Measurements from ENCODE around the gene RIMBP2.

The RIMBP2 gene

DNA sequence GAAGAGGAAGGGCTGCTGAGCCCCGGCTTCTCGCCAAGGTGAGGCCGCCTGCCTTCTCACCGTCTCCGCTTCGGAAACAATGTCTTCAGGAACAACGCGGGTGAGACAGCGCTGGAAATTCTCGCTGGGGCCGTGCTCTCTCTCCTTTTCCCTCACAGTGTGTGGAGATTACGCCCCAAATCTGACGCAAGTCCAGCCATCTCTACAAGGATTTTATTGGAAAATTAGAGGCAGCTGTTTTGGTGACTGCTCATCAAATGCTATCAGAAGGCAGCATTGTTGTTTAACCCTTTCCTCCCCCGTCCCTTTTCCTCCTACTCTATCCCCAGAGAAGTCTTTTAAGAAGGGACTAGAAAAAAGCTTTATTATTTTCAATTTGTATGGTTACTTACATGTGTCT is 324.9 kb downstream of the RIMBP2 start:
- no peak for DNase-seq

DNA sequence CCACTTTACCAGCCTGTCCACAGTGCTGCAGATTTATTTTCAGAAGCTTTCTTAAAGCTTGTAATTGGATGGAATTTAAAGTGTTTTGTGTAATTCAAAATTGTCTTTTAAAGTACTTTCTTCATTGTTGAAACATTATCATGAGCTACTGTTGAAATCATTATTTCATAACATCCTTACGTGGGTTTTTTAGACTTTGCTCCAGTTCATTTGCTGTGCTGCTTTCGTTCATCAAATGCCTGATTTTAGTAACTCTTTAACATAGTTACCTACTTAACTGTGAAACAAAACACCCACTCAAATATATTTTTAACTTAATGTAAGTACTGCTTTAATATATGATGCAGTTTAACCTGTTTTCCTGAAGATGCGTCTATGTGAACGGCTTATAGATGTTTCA is 330.9 kb downstream of the RIMBP2 start:
- DNase-seq = no peak

- DNase-seq = no peak
These were observed 331.9 kb downstream of the RIMBP2 start for GRCh38 chr12:130384234-130384633.

DNA sequence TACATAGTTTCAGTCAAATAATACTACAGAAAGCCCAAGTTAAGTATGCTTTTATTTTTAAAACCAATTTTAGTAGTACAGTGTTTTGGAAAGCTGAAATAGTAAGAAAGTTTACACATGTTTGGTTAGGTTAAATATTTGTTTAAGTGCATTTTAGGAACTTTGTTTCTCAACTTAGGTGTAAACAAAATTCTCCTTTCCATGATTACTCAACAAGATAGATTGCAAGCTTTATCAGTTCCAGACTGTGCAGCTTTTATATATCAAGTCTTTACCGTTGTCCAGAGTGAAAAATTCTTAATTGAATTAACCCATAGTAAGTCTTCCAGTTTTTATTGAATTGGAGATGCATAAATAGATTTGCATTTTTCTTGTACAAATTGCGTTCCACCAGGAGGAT is 333.3 kb downstream of the RIMBP2 start:
- DNase-seq = no peak

DNA sequence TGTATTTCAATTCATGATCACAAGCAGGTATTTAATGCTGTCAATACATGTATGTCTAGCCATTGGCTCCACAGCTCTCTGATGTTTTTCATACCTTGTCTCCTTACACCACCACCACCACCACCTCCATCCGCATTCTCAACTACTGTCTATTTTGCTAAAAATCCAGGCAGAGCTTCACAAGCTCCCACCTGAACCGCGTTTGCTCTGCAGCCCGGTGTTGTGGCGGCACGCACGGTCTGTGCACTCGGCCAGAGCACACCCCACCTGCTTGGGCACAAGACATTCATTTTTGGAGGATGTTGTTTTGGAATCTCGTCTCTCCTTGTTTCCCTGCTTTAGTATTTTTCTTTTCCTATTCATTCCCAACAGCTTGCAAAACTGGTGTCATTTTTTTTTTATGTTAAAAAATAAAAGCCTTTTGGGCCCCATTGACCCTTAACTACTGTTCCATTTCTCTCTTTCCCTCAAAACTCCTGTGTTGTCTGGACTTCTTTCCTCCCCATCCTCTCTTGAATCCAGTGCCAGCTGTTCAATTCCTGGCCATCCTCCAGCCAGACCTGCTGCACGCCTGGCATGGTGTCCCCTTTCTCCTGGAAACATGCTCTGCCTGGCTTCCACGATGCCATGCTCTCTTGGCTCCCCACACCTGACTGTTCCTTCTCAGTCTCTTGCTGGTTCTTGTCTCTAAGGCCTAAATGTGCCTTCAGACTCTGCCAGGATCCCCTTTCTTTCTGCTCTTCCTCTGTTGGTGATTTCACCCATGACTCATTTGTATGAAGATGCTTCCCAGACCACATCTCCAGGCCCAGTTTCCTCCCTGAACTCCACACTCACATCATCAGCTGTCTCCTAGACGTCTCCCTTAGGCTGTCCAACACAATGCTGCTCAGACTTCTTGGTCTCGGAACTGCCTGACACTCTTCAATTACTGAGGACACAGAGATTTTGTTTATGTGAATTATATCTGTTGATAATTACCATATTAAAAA is 340.5 kb downstream of the RIMBP2 start:
- DNase-seq = no peak

DNA sequence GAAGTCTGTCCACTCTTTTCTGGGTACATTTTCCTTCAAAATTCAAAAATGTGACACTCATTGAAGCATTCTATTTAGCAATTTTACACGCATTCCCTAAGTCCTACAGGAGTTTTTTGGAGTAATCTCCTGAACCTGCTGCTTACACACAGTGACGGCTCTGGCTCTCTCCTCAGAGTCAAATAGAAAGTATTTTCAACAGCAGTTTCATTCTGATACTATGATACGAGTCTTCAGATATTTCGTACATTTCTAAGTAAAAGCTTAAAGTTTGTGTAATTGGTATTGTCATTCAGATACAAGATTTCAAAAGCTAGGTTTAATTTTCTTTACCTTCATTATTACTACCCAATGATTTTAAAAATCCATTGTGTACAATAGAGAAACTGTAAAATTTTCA is 342.0 kb downstream of the RIMBP2 start:
- no peak for DNase-seq

DNA sequence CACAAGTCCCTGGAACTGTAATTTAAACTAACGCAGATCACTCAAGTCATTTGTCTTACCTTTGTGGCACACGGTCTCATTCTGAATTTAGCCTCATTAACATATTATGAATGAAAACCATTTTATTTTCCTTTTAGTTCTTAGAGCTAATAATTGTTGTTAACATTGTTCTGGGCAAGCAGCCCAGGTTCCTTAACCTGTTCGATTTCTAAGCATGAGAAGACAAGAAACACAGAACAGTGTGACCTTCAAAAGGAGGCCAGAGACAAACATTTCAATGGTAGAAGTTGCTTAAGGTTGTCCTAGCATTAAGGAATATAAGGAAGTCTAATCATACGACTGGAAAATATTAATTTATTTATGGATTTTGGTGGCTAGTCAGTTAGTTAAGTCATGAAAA is 343.2 kb downstream of the RIMBP2 start:
- DNase-seq = no peak

DNA sequence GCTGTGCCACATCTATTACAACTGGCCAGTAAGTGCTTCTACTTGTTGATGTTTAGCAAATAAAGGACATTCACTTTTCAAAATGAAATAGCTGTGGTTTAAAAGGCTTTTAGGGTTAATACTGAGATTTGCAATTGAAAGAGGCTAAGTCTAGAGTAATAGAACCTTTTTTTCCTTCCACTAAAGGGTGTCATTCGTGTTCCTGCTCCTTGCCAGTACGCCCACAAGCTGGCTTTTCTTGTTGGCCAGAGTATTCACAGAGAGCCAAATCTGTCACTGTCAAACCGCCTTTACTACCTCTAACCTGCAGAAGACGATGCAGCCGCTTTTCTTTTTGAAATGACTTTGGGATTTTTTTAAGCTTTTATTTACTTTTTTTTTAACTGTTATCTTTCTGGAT is 344.8 kb downstream of the RIMBP2 start:
- no peak for DNase-seq

DNA sequence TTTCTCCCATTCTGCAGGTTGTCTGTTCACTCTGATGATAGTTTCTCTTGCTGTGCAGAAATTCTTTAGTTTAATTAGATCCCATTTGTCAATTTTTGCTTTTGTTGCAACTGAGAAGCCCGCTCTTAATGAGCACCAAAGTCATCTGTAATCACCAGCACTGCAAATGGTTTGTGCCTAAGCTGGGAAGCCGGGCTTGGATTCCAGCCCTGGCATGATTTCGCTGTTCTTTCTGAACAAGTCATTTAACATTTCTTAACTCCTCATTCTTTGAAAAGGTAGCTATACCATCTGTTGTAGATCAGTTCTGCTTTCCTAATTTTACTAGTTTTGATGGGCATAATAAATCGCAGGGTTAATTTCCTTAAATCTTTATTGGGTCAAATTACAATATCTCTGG is 346.3 kb downstream of the RIMBP2 start:
- DNase-seq = no peak

- no peak for DNase-seq
These were observed 348.6 kb downstream of the RIMBP2 start for GRCh38 chr12:130367523-130367922.

DNA sequence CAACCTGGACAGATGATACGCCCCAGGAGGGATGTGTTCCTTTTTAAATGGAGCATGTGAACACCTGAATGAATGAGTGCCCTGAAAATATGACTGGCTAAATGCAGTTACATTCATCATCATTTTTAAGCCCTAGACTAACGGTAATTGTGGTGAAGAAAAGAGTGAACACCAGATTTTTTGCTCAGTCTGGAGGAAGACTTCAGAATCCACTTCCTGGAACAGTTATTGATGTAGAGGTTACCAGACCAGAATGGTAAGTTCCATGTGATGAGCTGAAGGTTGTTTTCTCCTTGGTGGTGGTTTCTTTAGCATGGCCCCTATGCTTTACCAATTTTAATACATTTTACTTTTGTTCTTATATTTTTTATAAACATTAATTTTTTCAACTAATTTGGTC is 349.1 kb downstream of the RIMBP2 start:
- no peak for DNase-seq

DNA sequence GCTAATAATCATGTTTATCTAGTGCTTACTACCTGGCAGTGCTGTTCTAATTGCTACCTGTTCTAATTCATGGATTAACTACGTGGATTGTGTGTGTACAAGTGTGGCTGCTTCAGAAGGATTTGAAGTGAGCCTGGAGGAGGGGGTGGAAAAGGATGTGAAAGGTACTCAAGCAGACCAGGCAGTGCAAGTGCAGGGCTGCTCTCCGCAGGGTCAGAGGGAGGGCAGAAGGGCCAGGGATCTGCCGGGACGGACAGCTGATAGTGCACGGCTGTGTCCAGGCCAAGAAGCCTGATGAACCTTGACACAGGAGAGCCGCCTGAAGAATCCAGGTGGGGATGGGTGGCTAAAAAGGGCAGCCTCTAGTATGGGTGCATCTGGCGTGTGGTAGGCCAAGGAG is 349.9 kb downstream of the RIMBP2 start:
- DNase-seq = no peak

DNA sequence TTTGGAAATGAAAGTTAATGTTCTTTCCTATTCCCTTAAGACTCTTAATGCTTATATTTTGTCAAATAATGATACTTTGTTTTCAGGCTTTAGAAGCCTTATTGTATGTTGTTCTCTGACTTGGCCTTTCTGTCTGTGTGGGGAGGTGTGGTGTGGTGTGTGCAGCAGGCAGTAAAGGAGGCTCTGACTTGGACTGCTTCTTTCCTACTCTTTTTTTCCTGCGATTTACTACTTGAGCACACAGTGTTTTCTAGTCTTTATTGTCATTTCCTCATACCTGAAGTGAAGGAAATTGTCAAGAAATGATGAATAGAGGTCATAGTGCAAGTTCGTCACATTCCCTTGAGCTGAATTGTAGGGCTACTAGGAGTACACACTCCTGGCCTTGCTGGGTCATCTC is 351.5 kb downstream of the RIMBP2 start:
- no peak for DNase-seq

DNA sequence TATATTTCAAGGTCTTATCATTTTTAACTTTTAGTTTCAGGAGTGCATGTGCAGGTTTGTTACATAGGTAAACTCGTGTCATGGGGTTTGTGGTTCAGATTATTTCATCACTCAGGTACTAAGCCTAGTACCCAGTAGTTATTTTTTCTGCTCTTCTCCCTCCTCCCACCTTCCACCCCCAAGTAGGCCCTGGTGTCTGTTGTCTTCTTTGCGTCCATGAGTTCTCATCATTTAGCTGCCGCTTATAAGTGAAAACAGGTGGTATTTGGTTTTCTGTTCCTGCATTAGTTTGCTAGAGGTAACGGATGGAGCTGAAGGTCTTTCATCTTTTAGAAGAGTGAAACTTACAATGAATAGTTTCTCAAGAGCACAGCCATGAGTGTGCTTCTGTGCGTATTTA is 354.0 kb downstream of the RIMBP2 start:
- DNase-seq = no peak

GRCh38 chr12:130357729-130358330 is 358.3 kb downstream of the RIMBP2 start:
- no peak for DNase-seq

DNA sequence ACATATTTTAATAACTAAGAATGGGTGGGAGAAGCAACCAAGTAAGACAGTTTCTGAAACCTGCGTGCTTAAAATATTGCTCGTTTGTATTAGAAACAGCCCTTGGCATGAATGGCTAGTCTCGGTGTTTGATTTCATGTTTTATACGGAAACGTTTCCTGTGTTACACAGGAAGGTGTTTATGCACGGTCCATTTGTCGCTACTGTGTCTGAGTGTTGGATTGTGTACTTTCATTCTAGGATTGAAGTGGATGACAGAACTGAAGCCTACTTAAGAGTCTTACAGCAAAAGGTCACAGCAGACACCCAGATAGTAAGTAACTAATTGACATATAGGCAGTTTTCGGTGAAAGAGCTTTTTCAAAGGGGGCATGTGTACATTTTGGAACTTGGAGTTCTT is 358.9 kb downstream of the RIMBP2 start:
- DNase-seq = no peak

DNA sequence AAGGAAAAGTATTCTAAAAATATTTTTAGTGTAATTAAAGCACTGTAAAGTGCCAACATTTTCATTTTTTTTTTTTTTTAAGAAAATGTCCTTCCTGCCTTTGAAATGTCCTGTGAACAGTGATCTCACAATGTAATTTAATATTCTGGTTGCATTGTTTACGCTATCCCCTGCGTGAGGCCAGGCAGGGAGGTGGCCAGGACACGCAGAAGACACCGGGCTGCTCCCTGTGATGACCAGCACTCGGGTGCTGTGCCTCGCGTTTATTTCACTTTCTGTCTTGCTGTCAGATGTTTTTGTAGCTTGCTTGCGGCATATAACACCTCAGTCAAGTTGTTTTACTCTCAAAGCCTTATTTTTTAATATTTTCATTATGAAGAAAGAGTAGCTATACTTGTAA is 359.9 kb downstream of the RIMBP2 start:
- no peak for DNase-seq

GRCh38 chr12:130354407-130354806 is 361.7 kb downstream of the RIMBP2 start:
- no peak for DNase-seq

DNA sequence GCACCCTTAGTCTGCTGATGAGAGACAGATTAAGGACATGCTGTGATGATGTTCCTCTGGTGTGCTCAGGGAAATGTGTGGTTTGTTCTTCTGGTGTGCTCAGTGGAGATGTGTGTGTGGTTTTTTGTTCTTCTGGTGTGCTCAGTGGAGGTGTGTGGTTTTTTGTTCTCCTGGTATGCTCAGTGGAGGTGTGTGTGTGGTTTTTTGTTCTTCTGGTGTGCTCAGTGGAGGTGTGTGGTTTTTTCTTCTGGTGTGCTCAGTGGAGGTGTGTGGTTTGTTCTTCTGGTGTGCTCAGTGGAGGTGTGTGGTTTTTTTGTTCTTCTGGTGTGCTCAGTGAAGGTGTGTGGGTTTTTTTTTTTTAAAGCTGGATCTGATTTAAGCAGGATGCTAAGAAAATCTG is 363.0 kb downstream of the RIMBP2 start:
- no peak for DNase-seq

DNA sequence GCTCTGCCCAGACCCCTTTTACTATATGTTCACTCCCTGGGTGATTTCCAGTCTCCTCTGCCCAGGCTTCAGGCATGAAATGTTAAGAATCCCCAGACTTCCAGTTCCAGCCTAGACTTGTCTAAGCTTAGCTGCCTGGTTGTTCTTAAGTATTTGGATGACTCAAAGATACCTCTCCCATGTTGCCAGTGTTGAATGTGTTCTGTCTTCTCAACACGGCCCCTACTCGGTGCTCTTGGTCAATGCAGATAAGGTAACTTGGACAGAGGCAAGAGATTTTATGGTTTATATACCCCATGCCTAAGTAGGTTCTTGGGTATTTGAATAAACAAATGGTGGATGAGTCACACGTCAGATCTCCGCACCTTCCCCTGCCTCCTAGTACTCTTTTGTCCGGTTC is 364.8 kb downstream of the RIMBP2 start:
- DNase-seq = no peak

DNA sequence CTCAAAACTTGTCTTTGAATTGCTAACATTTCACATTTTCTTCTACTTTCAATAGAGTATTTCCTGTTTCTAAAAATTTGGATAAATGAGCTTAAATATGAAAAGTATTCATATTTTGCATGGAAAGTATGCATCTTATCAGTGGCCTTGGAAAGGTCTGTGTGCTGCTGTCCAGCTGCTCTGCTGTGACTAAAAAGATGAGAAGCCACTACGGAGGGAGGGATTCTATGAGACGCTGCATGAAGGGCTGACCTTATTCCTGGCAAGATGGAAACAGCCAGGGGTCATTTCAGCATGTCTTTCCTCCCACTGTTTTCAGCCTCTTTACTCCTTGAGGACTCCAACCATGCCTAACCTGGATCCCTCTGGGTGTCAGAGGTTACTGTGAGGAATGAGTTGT is 365.4 kb downstream of the RIMBP2 start:
- no peak for DNase-seq

DNA sequence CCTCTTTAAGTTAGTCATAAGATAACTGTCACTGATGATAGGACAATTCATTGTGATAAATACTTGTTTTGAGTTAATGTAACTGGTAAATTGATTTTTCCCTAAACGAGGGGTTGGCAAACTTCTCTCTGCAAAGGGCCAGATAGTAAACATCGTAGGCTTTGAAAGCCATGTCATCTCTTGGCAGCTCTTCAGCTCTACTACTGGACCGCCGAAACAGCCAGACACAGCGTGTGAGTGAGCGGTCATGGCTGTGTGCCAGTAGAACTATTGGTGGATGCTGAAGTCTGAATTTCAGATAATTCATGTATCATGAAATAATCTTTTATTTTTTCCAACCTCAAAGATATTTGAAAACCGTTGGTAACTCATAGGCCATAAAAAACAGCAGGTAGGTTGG is 368.5 kb downstream of the RIMBP2 start:
- DNase-seq = no peak

All from OCI-M1 (cell line).